GM18505 (cell line): ENCODE measurements around the gene GRIN2C.

Source experiments
- ATAC-seq: cut with Tn5 transposase; IDR thresholded peaks from one replicate; pipeline ENCODE4 v1.9.1; 2021; ENCODE audit not compliant: unreplicated experiment
- POLR2A ChIP-seq: IDR thresholded peaks from 4 replicates; pipeline ENCODE4 v1.6.1; 2011; ENCODE audit warnings: borderline replicate concordance; ENCODE audit not compliant: insufficient read depth, insufficient read length; ENCODE audit errors: extremely low read depth

Gene GRIN2C

DNA sequence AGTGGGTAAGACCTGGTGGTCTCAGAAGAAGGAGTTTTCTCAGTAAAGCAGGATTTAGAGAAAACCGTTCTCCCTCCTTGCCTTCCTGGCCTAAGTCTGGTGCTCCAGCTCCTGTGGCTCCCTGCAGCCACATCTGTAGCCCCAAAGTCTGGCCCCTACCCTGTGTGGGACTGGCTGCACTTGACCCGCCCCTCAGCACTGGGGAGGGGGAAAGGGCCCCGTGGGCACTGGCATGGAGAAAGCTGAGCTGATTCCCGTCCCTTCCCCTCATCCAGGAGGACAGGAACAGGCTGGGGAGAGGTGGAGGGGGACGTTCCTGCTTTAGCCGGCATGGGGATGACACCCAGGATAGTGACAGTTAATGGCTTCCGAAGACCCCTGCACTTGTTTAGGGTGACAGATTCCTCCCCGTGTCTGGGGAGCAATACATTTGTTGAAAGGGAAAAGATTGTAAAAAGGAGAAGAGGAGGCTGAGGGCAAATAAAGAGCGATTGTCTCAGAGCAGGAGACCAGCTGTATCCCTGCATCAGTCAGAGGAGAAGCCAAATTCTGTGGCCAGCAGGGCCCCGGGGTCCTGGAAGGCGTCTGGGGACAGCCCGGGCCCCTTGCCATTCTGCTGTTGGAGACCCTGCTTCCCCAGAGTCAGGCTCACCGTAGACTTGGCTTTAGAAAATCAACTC, 37.9 kb downstream of the GRIN2C start:
- no peak for ATAC-seq
- TF ChIP-seq POLR2A: no peak

DNA sequence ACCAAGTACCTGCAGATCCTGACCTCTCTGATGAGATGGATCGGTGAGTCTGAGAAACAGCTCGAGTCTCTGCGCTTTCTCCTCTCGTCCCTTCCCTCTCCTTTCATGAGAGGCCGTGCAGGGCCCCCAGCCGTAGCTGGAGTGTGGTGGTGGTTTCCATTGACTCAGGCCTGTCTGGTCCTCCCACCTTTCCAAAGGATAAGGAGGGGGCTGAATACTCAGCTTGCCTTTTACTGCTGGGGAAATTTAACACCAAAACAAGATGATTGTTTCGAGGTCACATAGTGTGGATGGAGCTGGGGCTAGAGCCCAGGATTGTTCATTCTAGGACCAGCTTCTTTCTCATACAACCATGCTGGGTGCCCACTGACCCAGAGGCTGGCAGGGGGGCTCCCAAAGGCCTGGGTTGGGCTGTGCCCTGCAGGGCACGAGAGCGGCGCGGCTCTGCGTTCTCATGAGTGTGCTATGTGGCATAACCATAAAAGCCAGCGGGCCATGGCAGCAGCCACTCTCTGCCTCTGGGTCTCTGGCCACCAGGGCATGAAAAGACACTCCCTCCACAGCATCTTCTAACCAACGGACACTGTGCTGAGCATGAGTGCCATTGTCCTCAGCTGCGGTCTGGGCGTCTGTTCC, 39.8 kb downstream of the GRIN2C start:
- TF ChIP-seq POLR2A: no peak
- ATAC-seq: no peak

DNA sequence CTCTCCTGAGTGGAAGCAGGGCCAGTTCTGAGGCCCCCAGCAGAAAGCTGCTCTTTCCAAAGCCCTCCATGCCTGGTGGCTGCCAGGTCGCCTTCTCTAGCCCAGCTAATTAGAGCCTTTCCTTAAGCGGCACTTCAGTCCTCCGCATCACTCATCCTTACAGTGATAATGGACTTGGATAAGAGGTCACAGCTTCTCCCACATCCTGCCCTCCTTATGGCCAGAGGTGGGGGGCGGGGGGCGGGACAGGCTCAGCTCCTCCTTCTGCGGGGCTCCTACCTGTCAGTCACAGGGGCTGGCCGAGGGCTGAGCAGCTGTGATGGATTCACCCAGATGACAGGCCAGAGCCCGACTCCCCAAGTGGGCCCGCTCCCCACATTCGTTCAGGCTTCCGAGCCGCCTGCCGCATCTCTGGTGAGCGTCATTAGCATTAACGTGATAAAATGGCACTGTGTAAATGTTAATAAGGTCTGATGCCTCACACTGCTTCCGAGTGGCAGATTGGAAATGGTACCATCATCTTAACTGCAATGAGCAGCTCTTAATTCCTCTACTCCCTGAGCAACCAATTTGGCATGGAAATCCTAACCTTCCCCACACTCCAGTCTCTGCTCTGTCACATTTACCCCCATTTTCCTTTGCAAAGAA, 41.3 kb downstream of the GRIN2C start:
- ATAC-seq: no peak
- no peak for TF ChIP-seq POLR2A

DNA sequence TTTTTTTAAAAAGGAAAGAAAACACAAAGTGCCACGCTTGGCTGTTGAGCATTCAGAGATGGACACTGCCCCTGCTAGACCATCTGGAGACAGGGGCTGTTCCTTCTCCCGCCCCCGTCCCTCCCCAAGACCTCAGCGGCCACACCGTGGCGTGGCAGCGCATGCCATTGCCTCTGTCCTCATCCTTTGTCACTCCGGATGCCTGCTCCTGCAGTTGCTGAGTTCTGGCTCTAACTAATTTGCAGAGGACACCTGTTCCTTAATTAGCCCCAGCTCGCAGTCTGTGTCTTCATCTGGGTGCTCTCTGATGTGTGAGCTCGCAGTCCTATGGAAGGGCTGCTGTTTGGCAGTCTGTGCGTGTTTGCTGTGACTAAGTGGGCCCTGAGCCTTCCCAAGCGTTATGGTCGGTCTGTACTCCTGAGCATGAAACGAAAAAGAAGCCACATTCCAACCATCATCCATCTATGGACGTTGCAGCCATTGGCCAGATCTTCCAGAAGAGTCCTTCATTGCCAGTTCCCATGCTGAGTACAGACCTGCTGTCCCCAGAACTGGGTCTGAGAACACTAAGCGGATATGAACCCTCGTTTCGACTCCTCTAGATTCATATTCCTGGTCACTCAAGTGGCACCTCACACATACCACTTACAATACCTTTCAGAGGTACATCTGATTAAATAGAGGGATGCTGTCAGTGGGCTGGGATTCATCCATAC, 42.6 kb downstream of the GRIN2C start:
- no peak for TF ChIP-seq POLR2A
- ATAC-seq: no peak

DNA sequence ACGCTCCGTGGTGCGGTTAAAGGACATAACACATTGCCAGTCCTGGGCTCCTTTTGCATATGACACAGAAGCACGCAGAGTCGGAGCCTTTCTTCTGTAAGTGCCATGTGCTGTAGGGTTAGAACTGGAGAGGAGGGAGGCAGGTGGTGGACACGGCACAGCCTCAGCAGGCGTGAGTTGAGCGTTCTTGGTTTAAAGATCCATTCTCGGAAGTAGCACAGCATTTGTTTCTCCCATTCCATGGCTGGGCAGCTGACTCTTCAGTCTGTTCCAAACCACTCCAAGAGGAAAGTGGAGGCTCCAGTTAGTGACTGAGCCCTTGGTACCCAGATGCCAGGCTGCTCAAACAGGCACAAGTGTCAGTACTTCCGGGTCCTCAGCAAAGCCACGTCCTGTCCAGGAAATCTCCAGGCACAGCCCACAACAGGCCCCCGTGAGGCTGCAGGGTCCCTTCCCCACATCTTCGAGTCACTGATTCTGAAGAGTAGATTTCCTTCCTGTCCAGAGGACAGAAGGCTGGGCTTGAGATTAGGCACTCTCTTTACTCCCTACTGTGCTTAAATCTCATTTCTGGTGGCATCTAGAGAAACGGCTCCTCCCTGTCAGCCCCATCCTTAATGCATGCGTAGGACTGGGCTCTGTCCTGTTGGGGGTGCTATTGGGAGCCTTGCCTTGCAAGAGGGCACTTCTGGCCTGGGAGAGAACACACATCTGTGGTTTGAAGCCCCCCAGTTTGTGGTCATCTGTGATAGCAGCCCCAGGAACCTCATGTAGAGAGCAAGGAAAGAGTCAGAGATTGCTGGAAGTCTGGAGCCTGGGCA, 43.9 kb downstream of the GRIN2C start:
- no peak for ATAC-seq
- no peak for TF ChIP-seq POLR2A

DNA sequence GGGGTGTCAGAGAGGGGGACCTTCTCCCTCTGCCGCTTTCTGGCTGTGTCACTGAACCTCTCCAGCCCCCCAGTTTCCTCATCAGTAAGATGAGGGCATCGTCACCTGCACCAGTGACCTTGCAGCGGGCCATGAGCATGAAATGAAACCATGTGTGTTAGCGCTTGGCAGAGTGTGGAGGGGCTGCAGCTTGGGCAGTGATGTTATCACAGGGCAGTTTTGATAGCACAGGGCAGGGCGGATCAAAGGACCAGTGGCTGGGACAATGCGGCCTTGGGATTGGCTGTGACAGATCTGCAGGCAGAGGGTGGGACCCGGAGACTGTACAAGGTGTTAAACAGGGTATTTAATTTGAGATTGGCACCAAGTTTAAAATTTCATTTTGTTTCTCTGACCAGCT, 44.6 kb downstream of the GRIN2C start:
- no peak for ATAC-seq
- no peak for TF ChIP-seq POLR2A

DNA sequence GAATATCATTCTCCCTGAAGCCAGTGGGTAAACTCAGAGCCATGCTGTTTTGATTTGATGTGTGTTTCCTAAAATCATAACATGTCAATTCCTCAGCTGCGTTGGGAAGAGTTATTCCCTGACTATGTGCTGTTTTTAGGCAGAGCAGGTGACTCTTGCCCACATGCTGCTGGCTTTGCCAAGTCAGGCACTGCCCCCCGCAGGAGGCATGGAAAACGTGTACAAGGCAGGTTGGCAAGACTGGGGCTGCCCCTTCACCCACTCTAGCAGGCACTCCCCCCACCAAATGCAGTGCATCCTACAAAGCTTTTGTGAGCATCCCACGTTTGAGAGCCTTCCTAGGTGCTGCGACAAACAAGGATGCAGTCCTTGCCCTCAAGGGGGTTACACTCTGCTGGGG, 45.2 kb downstream of the GRIN2C start:
- no peak for ATAC-seq
- TF ChIP-seq POLR2A: no peak

DNA sequence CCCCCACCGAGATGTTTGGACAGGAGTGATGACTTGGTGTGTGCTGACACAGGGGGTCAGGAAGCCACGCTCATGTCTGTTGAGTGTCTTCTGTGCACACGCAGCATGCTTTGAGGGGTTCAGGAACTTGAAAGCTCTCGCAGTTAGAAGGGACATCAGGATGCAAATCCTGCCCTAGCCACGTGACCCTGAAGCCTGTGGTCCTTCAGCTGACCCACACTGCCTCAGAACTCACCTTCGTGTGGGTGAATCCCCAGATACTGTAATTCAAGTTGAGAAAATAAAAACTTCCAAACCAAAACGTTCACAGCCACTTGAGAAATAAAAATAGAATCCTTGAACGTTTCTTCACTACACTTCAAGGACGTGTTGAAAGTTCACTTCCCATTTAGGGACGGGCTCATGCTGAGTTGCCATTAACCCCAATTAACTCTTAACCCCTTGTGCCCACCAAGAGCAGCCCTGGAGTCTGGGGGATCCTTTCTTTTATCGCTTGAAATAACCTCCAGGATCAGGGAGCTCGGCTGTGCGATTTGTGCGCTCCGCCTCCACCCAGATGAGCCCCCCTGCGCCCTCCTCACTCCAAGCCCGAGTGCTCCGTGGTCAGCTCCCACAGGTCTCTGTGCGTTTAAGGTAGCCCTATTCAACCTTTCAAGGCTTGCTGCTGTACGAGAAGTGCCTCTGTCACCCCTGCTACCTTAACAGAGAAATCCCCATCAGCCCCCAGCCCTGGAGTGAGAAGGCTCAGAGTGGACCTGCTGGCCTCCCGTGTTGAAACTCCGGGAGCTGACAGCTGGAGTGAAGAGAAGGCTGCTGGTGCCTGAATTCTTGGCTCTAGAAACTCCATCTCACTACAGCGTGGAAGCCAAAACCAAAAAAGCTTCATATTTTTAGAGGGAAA, 47.3 kb downstream of the GRIN2C start:
- no peak for ATAC-seq
- no peak for TF ChIP-seq POLR2A

DNA sequence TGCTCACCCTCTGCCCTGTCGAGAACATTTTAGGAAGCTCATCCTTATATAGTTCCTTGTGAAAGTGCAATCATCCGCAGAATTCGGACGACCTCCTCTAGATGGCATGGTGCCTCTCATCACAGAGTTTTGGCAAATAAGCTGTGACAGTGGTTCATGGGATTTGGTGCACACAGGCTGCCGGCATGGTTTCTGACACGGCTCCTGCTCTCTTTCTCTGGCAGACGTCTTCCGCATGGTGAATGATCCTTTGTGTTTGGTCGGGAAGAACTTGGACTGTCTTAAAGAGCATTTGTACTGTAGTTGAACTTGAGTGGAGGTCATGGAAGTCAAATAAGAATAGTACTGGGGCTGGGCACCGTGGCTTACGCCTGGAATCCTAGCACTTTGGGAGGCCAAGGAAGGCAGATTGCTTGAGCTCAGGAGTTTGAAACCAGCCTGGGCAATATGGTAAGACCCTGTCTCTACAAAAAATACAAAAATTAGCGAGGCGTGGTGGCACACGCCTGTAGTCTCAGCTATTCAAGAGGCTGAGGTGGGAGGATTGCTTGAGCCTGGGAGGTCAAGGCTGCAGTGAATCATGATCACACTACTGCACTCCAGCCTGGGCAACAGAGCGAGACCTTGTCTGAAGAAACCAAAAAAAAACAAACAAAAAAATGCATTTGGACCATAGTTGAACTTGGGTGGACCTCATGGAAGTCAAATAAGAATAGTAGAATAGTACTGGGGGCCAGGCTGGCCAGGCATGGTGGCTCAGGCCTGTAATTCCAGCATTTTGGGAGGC, 48.8 kb downstream of the GRIN2C start:
- no peak for TF ChIP-seq POLR2A
- no peak for ATAC-seq

DNA sequence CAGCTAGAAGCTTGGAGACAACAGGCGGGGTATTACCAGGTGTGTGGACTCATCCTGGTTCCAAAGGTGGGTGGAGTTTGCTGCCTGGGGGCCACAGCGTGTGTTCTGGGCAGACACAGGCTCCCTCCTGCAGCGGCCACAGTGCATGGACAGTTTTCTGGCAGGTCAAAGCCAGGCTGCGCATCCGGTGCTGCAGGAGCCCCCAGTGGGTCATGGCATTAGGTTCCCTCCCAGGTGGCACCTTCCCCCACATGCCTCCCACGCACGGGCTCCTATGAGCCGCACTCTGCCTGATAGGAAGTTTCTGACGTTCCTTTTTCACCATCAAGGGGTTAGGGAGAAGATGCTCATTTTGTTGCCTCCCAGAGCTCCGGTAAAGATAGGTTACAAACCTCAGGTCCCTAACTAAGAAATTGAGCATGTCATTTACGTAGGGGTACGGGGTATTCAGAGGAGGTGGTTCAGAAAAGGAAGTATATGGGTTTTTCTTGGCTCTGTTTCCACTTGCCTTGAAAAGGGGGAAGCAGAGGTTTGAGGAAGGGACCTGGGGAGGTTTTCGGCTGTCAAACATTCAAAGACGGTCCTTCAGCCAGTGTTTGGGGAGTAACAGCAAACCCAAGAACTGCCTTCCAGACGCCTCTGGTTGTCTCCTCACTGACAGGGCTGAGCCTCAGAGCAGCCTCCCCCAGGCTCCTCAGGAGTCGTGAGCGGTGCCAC, 50.8 kb downstream of the GRIN2C start:
- ATAC-seq: no peak
- no peak for TF ChIP-seq POLR2A

DNA sequence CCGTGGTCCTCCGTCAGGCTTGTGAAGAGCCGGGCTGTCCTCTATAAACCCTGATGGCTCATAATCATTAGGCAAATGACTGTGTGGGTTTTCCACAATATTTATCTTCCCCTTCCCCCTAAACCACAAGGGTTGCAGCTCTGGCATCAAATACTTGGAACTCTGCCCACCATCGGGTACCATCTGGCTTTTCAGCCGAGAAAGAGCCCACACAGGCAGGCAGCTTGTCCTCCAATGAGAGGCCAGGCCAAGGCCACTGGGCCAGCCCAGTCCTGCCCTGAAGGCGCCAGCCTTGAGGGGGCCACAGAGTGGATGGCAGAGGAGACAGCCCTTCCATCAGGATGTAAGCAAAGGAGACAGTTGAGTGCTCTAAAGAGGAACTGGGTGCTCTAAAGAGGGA, 51.8 kb downstream of the GRIN2C start:
- ATAC-seq: no peak
- TF ChIP-seq POLR2A: no peak

DNA sequence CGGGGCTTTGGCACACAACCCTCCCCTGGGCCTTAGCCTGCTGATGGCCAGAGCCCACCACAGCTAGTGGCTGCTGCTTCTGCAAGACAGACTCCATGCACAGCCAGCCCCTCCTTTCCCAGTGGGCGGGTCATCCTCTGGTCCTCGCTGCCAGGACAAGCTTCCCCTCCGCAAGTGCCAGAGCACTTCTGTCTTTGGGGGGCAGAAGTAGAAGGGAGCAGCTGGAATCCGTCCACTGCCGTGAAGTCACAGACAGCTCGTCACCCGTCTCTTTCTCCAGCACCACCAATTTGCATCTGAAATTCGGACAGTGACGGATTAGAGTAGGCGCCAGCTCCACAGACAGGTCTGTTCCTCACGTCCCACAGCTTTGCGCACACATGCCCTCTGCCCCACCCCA, 52.2 kb downstream of the GRIN2C start:
- TF ChIP-seq POLR2A: no peak
- ATAC-seq: no peak
